ENCODE measurements around the gene CD101.
A peak's percentile ranks its signal among the peaks of the same experiment; 100 is the strongest.

DNA sequence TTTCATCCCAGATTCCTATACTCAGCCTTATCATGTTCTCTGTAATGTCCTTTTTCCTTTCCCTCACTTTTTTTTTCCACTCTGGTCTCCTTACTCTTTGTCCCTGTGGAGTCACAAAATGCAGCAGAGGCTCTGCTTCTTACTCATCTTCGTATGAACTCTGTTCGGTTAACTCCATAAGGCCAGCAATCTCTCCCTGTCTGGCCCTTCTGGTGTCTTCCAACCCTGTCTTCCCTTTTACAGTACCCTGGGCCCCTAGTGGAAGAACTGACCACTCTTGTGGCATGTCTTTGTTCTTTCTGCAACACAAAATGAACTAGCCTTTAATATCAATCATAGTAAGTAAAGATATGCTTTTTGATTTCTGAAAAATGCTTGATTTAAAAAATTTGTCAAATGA lies 7.1 kb downstream of the CD101 start:
- TF ChIP-seq, protein P1, sequence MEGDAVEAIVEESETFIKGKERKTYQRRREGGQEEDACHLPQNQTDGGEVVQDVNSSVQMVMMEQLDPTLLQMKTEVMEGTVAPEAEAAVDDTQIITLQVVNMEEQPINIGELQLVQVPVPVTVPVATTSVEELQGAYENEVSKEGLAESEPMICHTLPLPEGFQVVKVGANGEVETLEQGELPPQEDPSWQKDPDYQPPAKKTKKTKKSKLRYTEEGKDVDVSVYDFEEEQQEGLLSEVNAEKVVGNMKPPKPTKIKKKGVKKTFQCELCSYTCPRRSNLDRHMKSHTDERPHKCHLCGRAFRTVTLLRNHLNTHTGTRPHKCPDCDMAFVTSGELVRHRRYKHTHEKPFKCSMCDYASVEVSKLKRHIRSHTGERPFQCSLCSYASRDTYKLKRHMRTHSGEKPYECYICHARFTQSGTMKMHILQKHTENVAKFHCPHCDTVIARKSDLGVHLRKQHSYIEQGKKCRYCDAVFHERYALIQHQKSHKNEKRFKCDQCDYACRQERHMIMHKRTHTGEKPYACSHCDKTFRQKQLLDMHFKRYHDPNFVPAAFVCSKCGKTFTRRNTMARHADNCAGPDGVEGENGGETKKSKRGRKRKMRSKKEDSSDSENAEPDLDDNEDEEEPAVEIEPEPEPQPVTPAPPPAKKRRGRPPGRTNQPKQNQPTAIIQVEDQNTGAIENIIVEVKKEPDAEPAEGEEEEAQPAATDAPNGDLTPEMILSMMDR (conservative IDR thresholded peaks at IDR 0.05; ENCODE audit: low read depth in 2 of 2) = peak in 1 of 2 experiments; percentile 14; a peak in 1 of 4 replicates
- no peak for TF ChIP-seq CREB1 (CRISPR knock-in tag; IDR thresholded peaks at IDR 0.05; ENCODE audit: low read depth)
- no peak for TF ChIP-seq POLR2AphosphoS5 (IDR thresholded peaks at IDR 0.05; ENCODE audit: low read depth)
- TF ChIP-seq, protein P2, sequence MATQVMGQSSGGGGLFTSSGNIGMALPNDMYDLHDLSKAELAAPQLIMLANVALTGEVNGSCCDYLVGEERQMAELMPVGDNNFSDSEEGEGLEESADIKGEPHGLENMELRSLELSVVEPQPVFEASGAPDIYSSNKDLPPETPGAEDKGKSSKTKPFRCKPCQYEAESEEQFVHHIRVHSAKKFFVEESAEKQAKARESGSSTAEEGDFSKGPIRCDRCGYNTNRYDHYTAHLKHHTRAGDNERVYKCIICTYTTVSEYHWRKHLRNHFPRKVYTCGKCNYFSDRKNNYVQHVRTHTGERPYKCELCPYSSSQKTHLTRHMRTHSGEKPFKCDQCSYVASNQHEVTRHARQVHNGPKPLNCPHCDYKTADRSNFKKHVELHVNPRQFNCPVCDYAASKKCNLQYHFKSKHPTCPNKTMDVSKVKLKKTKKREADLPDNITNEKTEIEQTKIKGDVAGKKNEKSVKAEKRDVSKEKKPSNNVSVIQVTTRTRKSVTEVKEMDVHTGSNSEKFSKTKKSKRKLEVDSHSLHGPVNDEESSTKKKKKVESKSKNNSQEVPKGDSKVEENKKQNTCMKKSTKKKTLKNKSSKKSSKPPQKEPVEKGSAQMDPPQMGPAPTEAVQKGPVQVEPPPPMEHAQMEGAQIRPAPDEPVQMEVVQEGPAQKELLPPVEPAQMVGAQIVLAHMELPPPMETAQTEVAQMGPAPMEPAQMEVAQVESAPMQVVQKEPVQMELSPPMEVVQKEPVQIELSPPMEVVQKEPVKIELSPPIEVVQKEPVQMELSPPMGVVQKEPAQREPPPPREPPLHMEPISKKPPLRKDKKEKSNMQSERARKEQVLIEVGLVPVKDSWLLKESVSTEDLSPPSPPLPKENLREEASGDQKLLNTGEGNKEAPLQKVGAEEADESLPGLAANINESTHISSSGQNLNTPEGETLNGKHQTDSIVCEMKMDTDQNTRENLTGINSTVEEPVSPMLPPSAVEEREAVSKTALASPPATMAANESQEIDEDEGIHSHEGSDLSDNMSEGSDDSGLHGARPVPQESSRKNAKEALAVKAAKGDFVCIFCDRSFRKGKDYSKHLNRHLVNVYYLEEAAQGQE (IDR thresholded peaks at IDR 0.05; ENCODE audit: unreplicated experiment) = no peak
- TF ChIP-seq, protein P3, sequence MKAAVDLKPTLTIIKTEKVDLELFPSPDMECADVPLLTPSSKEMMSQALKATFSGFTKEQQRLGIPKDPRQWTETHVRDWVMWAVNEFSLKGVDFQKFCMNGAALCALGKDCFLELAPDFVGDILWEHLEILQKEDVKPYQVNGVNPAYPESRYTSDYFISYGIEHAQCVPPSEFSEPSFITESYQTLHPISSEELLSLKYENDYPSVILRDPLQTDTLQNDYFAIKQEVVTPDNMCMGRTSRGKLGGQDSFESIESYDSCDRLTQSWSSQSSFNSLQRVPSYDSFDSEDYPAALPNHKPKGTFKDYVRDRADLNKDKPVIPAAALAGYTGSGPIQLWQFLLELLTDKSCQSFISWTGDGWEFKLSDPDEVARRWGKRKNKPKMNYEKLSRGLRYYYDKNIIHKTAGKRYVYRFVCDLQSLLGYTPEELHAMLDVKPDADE (IDR thresholded peaks at IDR 0.05) = no peak
- no peak for TF ChIP-seq EZH2 (IDR thresholded peaks at IDR 0.05; ENCODE audit: low read depth, unreplicated experiment)
- TF ChIP-seq ZNF331 (CRISPR knock-in tag; IDR thresholded peaks at IDR 0.05; ENCODE audit: low read depth) = no peak
- no peak for TF ChIP-seq EZH2phosphoT487 (IDR thresholded peaks at IDR 0.05; ENCODE audit: unreplicated experiment)
- no peak for TF ChIP-seq JUNB (IDR thresholded peaks at IDR 0.05; ENCODE audit: unreplicated experiment)

All from GM23338 (cell line).